ENCODE measurements around the gene SHROOM3.

DNA sequence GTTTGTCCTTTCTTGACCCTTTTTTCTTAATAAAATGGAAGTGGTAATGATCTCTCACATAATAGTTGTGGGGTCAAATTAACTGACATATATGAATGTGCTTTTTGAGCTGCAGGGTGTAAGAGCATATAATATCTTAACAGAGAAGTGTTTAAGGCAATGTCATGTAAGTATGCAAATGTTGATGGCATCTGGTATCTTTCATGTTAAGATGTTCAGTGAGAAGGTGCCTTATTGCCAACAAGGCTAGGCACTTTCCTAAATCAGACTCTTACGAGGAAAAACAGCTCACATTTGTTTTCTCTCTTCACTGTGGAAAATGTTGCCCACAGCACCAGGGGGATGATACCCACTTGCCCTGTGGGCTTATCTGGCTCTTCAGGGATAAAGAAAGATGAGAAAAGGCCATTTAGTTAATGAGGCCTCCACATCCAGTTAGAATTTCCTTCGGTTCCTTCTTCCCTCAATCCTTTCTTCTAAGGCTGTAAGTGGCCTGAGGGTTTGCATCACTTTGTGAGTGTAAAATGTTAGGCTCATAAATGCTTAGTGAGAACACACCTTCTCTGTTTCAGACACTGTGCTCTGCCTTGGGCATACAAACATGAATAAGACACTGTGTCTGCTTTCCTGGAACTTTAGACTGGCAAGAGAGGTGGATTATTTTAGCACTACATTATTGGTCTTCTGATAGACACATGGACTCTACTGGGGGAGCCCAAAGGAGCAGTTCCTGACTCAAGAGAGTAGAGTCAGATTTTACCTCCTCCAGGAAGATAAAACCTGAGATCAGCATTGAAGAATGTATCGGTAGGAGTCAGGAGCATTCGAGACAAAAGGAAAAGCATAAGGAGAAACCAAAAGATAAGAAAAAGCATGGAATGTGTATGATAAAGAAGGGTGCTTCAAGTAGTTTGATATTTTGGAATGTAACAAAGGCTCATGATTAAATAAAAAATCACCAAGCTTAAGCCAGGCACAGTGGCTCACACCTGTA lies 327.4 kb downstream of the SHROOM3 start:
- TF ChIP-seq, protein P1, sequence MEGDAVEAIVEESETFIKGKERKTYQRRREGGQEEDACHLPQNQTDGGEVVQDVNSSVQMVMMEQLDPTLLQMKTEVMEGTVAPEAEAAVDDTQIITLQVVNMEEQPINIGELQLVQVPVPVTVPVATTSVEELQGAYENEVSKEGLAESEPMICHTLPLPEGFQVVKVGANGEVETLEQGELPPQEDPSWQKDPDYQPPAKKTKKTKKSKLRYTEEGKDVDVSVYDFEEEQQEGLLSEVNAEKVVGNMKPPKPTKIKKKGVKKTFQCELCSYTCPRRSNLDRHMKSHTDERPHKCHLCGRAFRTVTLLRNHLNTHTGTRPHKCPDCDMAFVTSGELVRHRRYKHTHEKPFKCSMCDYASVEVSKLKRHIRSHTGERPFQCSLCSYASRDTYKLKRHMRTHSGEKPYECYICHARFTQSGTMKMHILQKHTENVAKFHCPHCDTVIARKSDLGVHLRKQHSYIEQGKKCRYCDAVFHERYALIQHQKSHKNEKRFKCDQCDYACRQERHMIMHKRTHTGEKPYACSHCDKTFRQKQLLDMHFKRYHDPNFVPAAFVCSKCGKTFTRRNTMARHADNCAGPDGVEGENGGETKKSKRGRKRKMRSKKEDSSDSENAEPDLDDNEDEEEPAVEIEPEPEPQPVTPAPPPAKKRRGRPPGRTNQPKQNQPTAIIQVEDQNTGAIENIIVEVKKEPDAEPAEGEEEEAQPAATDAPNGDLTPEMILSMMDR (IDR thresholded peaks at IDR 0.05; ENCODE audit: extremely low read depth in 1 of 2, insufficient read depth in 1 of 2, low read depth in 1 of 2, low read length in 2 of 2), result no peak
- no peak for TF ChIP-seq POLR2AphosphoS5 (IDR thresholded peaks at IDR 0.05; ENCODE audit: insufficient read depth, low read depth, low read length)
- no peak for TF ChIP-seq POLR2A (IDR thresholded peaks at IDR 0.05; ENCODE audit: low read depth, low read length)
- no peak for TF ChIP-seq EZH2 (IDR thresholded peaks at IDR 0.05; ENCODE audit: borderline replicate concordance, low read depth, low read length, severe bottlenecking)
- no peak for TF ChIP-seq JUN (IDR thresholded peaks at IDR 0.05; ENCODE audit: borderline replicate concordance, insufficient read depth, insufficient read length, low read depth)
- no peak for TF ChIP-seq MYC (IDR thresholded peaks at IDR 0.05; ENCODE audit: low read depth, low read length)

All from endothelial cell of umbilical vein (primary cell).